Ureter (tissue), 1 donor: Measurements from ENCODE around the gene ADAM12. TPM values are rescaled to one million over a fixed set of nuclear protein-coding genes. Genes with fewer than 3 reads are reported as not detected.
A peak's percentile ranks its signal among the peaks of the same experiment; 100 is the strongest.

Experiments
- DNase-seq: peaks from one replicate; pipeline ENCODE4 v3.0.0-alpha.2; 2020; ENCODE audit warnings: low spot score
- total RNA-seq: library from RNA; stranded (reverse); gene quantifications from one replicate; pipeline ENCODE4 v1.2.4, GENCODE V29; 2023
- donor health status: DM: yes; HTN: yes; CAD: no.

The ADAM12 gene
- total RNA-seq, 1 donor from 2014 or later: 12.3 TPM

GRCh38 chr10:126085806-126086205 lies 302.5 kb downstream of the ADAM12 start:
- DNase-seq: no peak

- no peak for DNase-seq
Observed at GRCh38 chr10:126084369-126084768, 303.9 kb downstream of the ADAM12 start.

- DNase-seq: no peak
Observed at GRCh38 chr10:126083009-126083408, 305.3 kb downstream of the ADAM12 start.

- DNase-seq: no peak
Observed at GRCh38 chr10:126081841-126082466, 306.3 kb downstream of the ADAM12 start.

- no peak for DNase-seq
Observed at GRCh38 chr10:126080879-126081411, 307.3 kb downstream of the ADAM12 start.

GRCh38 chr10:126080291-126080825 lies 307.9 kb downstream of the ADAM12 start:
- no peak for DNase-seq

- DNase-seq: no peak
Observed at GRCh38 chr10:126075009-126075408, 313.3 kb downstream of the ADAM12 start.

- DNase-seq: no peak
Observed at GRCh38 chr10:126074291-126074690, 314.0 kb downstream of the ADAM12 start.

- no peak for DNase-seq
Observed at GRCh38 chr10:126073606-126074005, 314.7 kb downstream of the ADAM12 start.

GRCh38 chr10:126072622-126073021 lies 315.7 kb downstream of the ADAM12 start:
- DNase-seq: no peak

GRCh38 chr10:126070476-126071215 lies 317.6 kb downstream of the ADAM12 start:
- DNase-seq: no peak

GRCh38 chr10:126068322-126068721 lies 320.0 kb downstream of the ADAM12 start:
- no peak for DNase-seq

GRCh38 chr10:126066456-126066855 lies 321.8 kb downstream of the ADAM12 start:
- no peak for DNase-seq

- no peak for DNase-seq
Observed at GRCh38 chr10:126065751-126066377, 322.4 kb downstream of the ADAM12 start.

GRCh38 chr10:126064512-126064911 lies 323.8 kb downstream of the ADAM12 start:
- DNase-seq: no peak

GRCh38 chr10:126063353-126063791 lies 324.9 kb downstream of the ADAM12 start:
- DNase-seq: no peak

GRCh38 chr10:126062131-126063032 lies 325.9 kb downstream of the ADAM12 start:
- peak; percentile 84 for DNase-seq

GRCh38 chr10:126061526-126061925 lies 326.8 kb downstream of the ADAM12 start:
- no peak for DNase-seq

GRCh38 chr10:126060261-126060931 lies 327.9 kb downstream of the ADAM12 start:
- DNase-seq: no peak

- no peak for DNase-seq
Observed at GRCh38 chr10:126059076-126059826, 329.0 kb downstream of the ADAM12 start.
